H7 (cell line): ENCODE measurements around the gene EIF3I. TPM values are rescaled to one million over a fixed set of nuclear protein-coding genes. Genes with fewer than 3 reads are reported as not detected.

Experiments
- DNase-seq: peaks from one replicate; pipeline ENCODE4 v3.0.0; 2012
- H3K27me3 ChIP-seq: 2 replicates; pipeline ENCODE4 v1.6.0; 2011; ENCODE audit warnings: mild to moderate bottlenecking, low read length; ENCODE audit not compliant: control insufficient read depth, insufficient read depth
- H3K36me3 ChIP-seq: replicated peaks from 2 replicates; pipeline ENCODE4 v1.5.1; 2011; ENCODE audit warnings: low read length; ENCODE audit not compliant: control insufficient read depth, insufficient read depth
- H3K4me3 ChIP-seq: 2 replicates; pipeline ENCODE4 v1.5.1; 2011; ENCODE audit warnings: low read depth, mild to moderate bottlenecking, control low read depth, low read length, moderate library complexity; ENCODE audit not compliant: insufficient read depth
- total RNA-seq: library from RNA; depleted of rRNA; stranded (reverse); fragments of >200 nt; shearing (Covaris generic); gene quantifications from 2 replicates; pipeline ENCODE4 v1.2.3, GENCODE V29; 2014; rRNA removed

Gene EIF3I
- 458 and 547 TPM in 2 replicates for total RNA-seq

DNA sequence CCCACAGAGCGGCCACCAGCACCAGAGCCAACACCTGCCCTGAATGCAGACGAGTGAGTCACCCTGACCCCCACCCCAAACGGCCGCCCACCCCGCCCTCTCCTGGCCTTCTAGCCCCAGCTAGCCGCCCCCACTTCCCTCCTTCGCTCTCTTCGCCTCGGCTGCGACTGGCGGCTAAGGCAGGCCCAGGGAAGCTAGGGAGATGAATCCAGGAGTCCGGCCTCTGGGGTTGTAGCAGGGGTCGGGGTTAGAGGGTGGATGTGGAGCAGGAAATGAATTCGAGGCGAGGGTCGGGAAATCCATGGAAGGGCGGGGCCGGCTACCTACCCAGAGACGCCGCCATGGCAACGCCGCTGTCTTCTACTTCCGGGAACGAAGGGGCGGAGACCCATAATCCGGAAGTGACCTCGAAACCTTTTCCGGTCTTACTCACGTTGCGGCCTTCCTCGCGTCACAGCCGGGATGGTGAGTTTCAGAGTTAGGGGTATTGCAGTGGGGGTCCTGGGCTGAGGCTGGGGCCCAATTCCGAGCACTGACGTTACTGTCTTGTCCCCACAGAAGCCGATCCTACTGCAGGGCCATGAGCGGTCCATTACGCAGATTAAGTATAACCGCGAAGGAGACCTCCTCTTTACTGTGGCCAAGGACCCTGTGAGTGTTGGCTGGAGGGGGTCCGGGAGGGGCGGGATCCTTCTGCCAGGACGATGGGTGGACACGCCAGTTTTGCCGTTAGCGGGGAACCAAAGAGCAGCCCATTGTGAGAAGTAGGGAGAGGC is at the start of gene EIF3I, which contains the start of gene TMEM234:
EIF3I (plus strand) TSS at position 428 of the 776 bp plus-strand sequence; CDS start at position 463, 35 bp downstream.
TMEM234 (minus strand) TSS at position 374 of the 776 bp plus-strand sequence; CDS start at position 343, 31 bp downstream.
- DNase-seq = peak; percentile 96
- peaks cover 20% of the 10 kb centered on the region for H3K36me3 ChIP-seq
- H3K4me3 ChIP-seq = peak within 1 kb of the TSS; percentile 98
- H3K27me3 ChIP-seq = no peaks in the 10 kb centered on the region

DNA sequence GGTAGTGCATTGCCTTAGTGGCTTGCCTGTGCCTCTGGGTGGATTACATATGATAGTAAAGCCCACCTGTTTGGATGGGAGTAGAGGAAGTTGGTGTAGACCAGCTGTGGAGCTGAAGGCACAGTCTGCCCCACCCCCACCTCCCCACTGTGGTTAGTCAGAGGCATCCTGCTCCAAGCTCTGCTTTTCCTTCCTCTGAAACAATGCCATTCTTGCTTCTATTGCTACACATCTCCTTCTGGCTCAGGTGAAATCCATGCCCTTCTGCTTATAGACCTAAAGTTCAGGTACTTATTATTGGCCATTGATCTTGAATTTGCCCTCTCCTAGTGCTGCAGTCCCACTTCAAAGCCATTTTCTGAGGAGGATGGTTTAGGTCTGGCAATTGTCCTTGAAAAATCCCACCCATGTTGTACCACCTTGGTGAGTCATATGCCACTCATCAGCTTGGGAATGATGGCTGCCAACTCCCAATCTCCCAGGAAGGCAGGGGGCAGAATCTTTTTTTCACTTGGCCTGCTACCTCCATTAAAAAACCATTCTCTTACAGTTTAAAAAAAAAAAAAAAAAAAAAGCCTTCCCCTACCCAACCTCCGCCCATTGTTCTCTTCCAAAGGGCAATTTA is 49.5 kb upstream of the EIF3I start:
- peaks cover 32% of the 10 kb centered on the region for H3K36me3 ChIP-seq
- no peak overlapping the region for H3K4me3 ChIP-seq
- no peaks in the 10 kb centered on the region for H3K27me3 ChIP-seq
- DNase-seq = no peak

DNA sequence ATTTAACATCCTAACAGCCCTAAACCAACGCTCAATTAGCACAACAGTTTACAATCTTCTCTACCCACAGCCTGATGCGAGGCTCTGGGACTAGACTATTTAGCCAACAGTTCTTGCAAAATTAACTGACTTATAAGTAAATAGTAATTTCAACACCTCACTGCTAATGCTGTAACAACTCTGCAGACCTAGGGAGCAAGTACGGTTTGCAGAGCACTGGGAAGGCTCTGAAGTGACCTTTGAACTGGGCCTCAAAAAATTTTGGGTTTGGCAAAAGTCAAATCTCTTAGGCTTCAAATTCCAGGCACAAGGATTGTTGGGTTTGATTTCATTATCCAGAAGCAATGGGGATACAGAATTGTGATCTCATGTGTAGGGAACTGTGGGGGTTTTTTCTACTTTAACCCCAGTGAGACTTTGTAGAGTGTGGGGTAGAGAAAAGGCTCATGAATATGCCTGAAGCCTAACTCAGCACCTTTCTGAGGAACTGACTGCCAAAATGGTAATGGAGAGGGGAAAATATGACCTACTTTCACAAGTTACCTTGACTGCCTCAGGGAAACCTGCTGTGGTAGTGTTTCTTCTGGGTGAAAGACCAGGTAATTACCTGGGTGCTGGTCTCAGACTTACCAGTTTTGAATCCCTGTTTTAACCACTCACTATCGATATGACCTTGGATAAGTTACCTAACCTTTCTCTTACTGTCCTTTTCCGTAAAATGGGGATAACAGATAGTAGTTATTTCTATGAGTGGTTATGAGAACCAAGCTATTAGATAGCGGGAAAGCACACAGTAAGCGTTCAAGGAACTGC is 43.6 kb upstream of the EIF3I start:
- H3K36me3 ChIP-seq = peaks cover 11% of the 10 kb centered on the region
- H3K4me3 ChIP-seq = no peak overlapping the region; the same call in 1 of the 2 replicates
- H3K27me3 ChIP-seq = no peaks in the 10 kb centered on the region
- DNase-seq = no peak

DNA sequence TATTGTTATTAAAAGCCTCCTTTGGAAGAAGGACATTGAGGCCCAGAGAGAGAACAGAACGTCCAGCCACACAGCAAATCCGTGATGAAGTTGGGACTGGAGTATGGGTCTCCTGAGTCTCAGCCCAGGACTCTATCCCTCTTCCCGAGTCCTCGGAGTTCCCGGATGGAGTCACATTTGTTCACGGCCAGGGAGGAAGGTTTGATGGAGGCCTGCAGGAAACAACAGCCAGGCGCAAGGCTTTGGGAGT is 43.1 kb upstream of the EIF3I start:
- peak overlapping the region; percentile 75 for H3K4me3 ChIP-seq
- DNase-seq = no peak
- no peaks in the 10 kb centered on the region for H3K27me3 ChIP-seq
- peaks cover 13% of the 10 kb centered on the region for H3K36me3 ChIP-seq

DNA sequence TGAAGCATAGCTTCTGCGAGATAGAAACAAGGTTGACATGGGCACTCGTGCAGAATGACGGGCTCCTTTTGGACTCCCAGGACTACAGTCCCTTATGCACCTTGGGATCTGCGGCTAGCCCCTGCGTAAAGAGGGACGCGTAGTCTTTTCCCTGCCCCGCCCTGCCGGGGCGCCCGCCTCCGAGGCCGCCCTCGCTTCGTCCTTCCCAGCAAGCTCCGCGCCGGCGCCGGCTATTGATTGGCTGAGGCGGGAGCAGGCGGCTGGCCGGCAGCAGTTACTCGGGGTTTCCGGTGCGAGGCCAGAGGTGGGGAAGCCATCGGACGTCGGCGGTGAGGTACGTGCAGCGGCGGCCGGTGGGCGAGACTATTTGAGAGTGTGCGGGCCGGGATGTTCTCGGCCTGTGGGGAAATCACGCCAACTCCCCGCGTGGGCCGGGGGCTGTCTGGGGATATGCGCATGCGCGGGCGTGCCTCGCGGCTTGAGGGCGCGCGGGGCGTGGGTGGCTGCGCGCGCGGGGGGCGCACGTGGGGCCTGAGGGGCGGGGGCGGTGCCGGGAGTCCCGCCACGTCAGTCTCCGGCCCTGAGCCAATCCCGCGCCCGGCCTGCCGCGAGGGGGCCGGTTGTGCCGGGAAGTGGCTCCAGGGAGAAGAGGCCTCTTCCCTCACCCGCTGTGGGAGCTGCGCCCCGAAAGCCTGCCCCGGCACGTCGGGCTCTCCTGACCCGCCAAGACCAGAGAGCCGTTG is 42.6 kb upstream of the EIF3I start, which contains the start of gene TXLNA:
TXLNA (plus strand) TSS at position 233 of the 743 bp plus-strand sequence. CDS start 671 bp downstream, outside the sequence.
- Histone ChIP-seq H3K4me3 (peak within 1 kb of the TSS; percentile 75), H3K36me3 (peaks cover 15% of the 10 kb centered on the region), H3K27me3 (no peaks in the 10 kb centered on the region)
- DNase-seq = peak; percentile 98

DNA sequence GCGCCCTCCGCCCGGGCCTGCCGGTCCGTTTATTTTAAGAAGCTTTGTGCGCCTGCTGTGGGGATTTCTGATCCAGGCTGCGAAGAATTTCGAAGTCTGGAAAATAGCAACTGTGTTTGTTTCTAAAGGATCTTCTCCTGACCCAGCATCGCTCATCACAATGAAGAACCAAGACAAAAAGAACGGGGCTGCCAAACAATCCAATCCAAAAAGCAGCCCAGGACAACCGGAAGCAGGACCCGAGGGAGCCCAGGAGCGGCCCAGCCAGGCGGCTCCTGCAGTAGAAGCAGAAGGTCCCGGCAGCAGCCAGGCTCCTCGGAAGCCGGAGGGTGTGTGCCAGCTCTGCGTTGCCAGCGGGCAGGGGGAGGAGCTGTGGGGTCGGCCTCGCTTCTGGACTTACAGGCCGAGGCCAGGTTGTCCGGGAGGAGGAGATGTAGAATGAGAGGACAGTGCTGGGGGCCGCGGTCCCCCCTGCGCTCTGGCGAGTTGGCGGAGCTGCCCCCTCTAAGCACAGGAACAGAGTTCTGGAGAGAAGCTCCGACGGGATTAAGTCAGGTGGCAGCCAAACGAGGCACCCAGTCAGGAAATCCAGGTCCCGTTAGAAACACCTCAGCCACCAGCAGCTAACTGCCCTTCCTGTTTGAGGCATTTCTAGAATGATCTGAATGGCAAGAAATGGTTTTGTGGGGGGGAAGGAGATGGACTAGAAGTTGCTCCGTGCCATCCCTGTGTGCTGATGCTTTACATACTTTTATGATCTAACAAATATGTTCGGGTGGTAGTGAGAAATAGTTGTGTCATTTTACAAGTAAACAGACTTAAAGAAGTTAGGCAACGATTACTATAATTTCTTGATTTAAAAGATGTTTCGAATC is 41.8 kb upstream of the EIF3I start:
- Histone ChIP-seq H3K4me3 (peak overlapping the region; percentile 75), H3K36me3 (peaks cover 19% of the 10 kb centered on the region), H3K27me3 (no peaks in the 10 kb centered on the region)
- DNase-seq = peak; percentile 87

DNA sequence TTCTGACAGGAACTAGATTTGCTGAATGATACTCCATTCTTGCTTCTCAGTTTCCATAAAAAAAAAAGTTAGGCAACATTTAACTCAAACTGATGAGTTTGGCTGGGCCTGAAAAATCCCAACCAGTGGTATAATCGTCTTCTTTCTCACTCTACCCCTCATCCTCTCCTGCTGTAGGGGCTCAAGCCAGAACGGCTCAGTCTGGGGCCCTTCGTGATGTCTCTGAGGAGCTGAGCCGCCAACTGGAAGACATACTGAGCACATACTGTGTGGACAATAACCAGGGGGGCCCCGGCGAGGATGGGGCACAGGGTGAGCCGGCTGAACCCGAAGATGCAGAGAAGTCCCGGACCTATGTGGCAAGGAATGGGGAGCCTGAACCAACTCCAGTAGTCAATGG is 41.1 kb upstream of the EIF3I start:
- no peak for DNase-seq
- H3K36me3 ChIP-seq = peaks cover 19% of the 10 kb centered on the region
- H3K4me3 ChIP-seq = peak overlapping the region; percentile 75; the same call in 1 of the 2 replicates
- no peaks in the 10 kb centered on the region for H3K27me3 ChIP-seq

DNA sequence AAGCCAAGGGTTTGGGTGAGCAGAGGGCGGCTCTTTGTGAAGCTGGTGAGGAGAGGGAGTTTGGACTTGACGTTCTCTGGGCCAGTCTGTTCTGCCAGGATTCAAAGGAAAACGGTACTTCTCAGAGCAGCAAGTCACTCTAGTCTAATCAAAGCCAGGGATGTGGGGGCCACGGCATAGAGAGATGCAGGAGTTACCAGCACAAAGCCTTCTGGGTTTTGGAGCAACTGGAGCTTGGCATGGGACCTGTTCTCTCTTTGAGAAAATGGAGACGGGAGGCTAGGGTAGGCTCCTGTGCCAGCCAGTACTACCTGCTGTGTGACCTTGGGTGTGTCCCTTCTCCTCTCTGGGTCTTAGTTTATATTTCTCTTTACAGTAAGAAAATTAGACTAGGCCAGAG is 40.6 kb upstream of the EIF3I start:
- no peak overlapping the region for H3K4me3 ChIP-seq

DNA sequence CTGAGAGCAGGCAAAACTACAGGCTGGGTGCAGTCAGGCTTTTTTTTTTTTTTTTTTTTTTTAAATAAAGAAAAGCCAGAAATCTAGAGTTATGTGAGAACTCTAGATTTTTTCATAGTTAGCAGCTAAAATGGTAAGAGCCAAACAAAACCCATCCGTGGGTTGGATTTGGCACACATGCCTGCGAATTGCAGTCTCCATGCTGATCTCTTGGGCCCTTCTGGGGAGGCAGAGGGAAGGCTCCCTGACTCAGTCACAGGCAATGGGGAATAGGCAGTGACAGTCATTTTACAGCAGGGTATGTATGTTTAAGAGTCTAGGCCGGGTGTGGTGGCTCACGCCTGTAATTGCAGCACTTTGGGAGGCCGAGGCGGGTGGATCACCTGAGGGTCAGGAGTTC is 40.1 kb upstream of the EIF3I start:
- H3K36me3 ChIP-seq = peaks cover 26% of the 10 kb centered on the region
- no peak overlapping the region for H3K4me3 ChIP-seq
- no peak for DNase-seq

More for the DNA sequence above, 40.6 kb upstream of the EIF3I start:
- peaks cover 23% of the 10 kb centered on the region for H3K36me3 ChIP-seq
- DNase-seq = no peak
- no peaks in the 10 kb centered on the region for H3K27me3 ChIP-seq

DNA sequence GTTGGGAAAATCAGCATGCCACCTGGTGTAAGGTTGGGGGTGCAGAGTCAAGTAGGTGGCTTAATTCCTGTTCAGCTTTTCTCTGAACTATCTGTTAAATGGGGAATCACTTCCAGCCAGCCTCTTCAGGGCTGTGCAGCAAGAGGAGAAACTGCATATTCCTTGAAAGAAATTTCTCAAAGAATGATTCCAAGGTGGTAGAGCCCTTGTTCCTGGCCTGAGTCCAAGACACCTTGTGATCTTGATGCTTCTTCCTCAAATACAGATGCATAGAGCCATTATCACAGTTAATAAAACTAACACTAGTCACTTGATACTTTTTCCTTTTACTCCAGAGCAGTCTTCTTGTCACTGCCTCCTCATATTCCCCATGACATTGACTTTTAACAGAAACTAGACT is 37.6 kb upstream of the EIF3I start:
- Histone ChIP-seq H3K4me3 (no peak overlapping the region), H3K27me3 (no peaks in the 10 kb centered on the region), H3K36me3 (peaks cover 44% of the 10 kb centered on the region)
- no peak for DNase-seq

More for the DNA sequence above, 40.1 kb upstream of the EIF3I start:
- H3K27me3 ChIP-seq = no peaks in the 10 kb centered on the region

DNA sequence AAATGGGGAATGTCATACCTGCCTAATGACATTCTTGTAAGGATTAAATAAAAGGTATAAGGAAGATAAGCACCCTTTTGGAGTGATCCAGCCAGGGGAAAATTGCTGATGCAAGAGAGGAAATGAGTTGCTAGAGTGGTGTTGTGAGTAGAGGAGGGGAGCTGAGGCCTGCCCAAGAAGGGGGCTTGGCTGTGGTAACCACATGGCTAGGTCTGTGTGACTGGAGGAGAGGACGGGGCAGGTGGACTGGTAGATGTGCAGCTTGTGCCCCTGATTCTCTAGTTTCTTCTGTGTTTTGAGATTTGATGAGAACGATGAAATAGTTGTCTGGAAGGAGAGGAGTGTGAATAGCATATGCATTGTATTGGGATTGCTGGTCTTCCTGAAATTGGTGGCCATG is 36.1 kb upstream of the EIF3I start:
- no peak for DNase-seq
- no peak overlapping the region for H3K4me3 ChIP-seq
- H3K36me3 ChIP-seq = peaks cover 54% of the 10 kb centered on the region
- H3K27me3 ChIP-seq = no peaks in the 10 kb centered on the region

DNA sequence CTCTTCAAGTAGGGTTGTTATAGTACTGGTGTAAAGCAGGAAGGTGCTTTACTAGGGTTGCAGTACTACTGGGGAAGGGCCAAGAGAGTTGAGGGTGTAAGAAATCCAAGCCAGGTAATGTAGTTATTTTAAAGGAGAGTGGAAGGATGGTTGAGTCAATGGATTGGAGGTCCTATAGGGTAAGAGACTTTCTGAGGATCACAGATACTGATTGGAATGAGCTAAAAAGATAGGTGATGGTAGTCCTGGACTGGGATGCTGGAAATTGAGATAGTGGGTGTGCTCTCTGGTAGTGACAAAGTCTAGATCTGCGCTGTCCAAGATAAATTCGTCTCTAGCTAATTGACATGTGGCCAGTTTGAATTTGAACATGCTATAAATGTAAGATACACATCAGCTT is 35.7 kb upstream of the EIF3I start:
- peaks cover 54% of the 10 kb centered on the region for H3K36me3 ChIP-seq
- no peak overlapping the region for H3K4me3 ChIP-seq
- DNase-seq = no peak
- H3K27me3 ChIP-seq = no peaks in the 10 kb centered on the region

DNA sequence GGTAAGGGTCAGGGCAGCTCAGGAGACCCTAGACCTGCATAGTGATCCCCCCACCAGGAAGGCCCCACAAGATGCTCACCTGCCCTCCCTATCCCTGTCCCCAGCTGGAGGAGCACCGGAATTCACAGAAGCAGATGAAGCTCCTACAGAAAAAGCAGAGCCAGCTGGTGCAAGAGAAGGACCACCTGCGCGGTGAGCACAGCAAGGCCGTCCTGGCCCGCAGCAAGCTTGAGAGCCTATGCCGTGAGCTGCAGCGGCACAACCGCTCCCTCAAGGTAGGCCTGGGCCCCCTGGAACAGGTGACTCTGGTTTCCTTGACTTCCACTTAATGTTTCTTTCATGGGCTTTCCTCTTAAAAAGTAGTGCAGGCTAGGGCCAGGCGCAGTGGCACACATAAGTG is 34.4 kb upstream of the EIF3I start:
- no peaks in the 10 kb centered on the region for H3K27me3 ChIP-seq
- H3K36me3 ChIP-seq = peaks cover 62% of the 10 kb centered on the region
- no peak overlapping the region for H3K4me3 ChIP-seq
- peak; percentile 20 for DNase-seq
